ENCODE measurements around the gene SLC25A13.

The SLC25A13 gene

DNA sequence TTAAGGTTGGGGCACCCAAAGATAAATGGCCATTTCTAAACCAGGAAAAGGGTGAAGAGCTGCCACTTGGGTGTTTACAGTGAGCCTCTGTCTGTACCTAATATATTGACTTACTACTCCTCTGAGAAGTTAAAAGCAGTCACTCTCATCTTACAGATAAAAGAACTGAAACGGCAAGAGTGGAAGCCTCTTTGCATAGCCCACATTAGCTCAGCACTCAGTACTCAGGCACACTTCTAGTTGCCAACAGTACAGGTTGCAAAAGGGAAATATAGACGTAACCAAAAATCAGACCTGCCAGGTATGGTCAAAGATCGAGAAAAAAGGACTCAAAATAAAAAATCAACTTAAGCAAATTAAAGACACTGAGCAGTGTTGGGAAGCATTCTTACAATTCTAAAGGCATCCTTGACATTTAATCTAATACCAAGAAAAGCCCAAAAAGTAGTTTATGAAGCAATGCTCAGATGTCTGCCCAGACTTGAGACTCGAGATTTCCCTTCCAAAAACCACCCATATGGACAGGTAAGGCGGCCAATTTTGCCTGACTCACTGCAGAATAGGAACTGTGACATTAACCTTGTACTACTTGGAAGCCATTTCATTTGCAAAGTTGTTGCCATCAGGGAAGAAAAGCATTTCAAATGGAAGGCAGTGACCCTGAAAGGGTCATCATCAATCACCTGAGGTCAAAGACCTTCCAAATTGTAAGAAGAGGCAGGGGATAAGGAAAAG, 139.3 kb downstream of the SLC25A13 start:
- TF ChIP-seq, protein P1, sequence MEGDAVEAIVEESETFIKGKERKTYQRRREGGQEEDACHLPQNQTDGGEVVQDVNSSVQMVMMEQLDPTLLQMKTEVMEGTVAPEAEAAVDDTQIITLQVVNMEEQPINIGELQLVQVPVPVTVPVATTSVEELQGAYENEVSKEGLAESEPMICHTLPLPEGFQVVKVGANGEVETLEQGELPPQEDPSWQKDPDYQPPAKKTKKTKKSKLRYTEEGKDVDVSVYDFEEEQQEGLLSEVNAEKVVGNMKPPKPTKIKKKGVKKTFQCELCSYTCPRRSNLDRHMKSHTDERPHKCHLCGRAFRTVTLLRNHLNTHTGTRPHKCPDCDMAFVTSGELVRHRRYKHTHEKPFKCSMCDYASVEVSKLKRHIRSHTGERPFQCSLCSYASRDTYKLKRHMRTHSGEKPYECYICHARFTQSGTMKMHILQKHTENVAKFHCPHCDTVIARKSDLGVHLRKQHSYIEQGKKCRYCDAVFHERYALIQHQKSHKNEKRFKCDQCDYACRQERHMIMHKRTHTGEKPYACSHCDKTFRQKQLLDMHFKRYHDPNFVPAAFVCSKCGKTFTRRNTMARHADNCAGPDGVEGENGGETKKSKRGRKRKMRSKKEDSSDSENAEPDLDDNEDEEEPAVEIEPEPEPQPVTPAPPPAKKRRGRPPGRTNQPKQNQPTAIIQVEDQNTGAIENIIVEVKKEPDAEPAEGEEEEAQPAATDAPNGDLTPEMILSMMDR (IDR thresholded peaks at IDR 0.05; ENCODE audit: insufficient read depth, low read depth, low read length, missing control alignments), result no peak
- H3K4me3 ChIP-seq (ENCODE audit: low read depth, low read length), result no peak overlapping the region
- peak; percentile 11 for DNase-seq (ENCODE audit: low read depth)

DNA sequence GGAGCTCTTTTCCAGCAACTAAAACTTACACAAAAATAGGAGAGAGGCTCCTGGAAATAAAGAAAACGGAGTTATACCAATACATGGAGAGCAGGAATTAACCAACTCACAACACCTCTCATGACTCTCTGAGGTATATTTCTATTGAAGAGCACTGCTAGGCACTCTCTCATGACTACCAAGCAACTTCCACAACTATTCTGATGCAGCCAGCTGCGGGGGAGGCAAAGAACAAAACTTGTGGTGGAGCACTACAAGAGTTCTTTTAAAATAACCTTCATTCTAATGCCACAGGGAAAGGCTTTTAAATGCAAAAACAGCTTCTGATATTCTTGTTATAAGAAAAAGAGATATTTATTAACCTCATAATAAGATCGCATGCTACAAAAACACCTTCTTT, 140.7 kb downstream of the SLC25A13 start:
- DNase-seq (ENCODE audit: low read depth), result no peak
- no peak overlapping the region for H3K4me3 ChIP-seq (ENCODE audit: low read depth, low read length)
- TF ChIP-seq, protein P1 (IDR thresholded peaks at IDR 0.05; ENCODE audit: insufficient read depth, low read depth, low read length, missing control alignments), result no peak

DNA sequence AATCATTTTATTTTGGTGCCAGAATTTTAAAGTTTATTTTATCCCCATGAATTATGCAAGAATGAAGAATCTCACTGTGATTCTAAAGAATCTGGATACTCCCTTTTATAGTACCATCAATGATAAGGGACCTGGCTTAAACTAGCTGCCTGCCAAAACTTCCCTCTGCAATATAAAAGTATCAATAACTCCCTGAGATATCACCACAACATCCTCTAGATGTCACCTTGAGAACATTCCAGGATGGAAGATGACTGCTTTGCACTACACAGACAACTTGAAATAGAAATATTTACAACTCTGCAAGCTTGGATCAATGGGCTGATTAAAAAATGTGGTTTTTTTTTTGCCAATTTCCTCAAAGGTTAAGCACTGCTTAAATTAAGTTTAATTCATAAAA, 142.1 kb downstream of the SLC25A13 start:
- TF ChIP-seq, protein P1 (IDR thresholded peaks at IDR 0.05; ENCODE audit: insufficient read depth, low read depth, low read length, missing control alignments), result no peak
- H3K4me3 ChIP-seq (ENCODE audit: low read depth, low read length), result no peak overlapping the region
- no peak for DNase-seq (ENCODE audit: low read depth)

DNA sequence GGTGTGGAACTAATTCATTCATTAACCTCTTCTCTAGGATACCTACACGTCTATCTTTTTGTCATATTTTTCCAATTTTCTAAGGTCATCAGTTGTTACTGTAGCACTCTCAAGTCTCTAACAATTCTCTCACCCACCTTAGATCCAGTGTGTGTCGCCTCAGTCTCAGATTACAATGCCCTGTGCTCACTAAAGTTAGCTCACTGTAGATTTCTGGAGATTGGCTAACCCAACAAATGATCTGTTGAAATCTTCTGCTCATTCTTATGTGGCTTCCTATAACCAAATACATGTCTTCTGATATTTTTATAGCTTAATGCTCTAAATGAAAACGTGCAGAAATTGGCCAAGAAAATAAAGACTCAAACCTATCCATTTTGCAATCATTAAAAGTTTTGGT, 142.6 kb downstream of the SLC25A13 start:
- no peak for DNase-seq (ENCODE audit: low read depth)
- no peak overlapping the region for H3K4me3 ChIP-seq (ENCODE audit: low read depth, low read length)
- TF ChIP-seq, protein P1 (IDR thresholded peaks at IDR 0.05; ENCODE audit: insufficient read depth, low read depth, low read length, missing control alignments), result no peak

DNA sequence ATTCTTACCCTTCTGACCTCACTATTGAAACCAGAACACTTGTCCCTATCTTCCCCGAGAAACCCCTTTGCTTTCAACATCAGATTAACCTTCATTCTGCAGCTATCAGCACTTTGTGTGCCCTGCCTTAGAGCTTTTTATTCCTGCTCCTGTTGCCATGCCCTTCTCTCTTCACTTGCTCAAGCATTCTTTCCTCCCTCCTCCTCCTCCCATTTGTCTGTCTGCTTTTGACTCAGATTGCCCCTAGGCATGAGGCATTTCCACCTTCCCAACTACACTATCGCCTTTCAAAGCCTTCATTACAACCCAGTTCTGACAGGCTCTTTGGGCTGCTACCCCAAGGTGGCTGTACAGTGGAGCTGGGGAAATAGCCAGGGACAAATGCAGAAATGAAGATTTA, 143.3 kb downstream of the SLC25A13 start:
- H3K4me3 ChIP-seq (ENCODE audit: low read depth, low read length), result no peak overlapping the region
- TF ChIP-seq, protein P1 (IDR thresholded peaks at IDR 0.05; ENCODE audit: insufficient read depth, low read depth, low read length, missing control alignments), result no peak
- DNase-seq (ENCODE audit: low read depth), result no peak

DNA sequence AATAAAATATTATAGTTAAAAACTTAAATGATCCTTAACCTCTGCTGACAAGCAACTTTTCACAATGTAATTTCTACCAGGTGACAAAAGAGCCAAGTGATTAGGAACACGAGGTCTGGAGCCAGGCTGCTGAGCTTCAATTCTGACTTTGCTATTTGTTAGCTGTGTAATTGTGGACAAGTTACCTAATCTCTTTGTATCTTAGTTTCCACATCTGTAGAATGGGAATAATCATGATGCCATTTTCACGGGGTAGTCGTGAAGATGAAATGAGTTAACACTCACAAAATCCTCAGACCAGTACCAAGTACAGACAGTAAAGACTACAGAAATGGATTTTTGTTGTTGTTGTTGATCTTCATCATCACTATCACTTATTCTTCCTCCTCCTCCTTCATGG, 144.5 kb downstream of the SLC25A13 start:
- TF ChIP-seq, protein P1 (IDR thresholded peaks at IDR 0.05; ENCODE audit: insufficient read depth, low read depth, low read length, missing control alignments), result no peak
- H3K4me3 ChIP-seq (ENCODE audit: low read depth, low read length), result no peak overlapping the region
- DNase-seq (ENCODE audit: low read depth), result no peak

DNA sequence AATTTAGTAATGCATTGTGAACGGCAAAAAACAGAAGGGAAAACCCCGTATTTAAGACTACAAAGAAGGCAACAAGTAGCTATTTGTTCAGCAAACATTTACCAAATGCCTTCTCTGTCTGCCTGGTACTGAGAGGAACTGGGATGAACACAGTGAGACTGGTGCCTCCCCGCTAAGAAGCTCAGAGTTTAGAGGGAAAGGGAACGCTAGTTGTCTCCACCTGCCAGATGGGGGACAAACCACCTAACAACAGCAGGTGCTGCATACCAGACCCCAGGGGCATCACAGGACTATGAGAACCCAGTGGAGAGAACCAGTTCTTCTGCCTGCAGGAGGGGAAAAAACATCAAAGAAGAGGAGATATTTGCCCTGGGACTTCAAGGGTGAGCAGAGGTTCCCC, 147.1 kb downstream of the SLC25A13 start:
- no peak overlapping the region for H3K4me3 ChIP-seq (ENCODE audit: low read depth, low read length)
- DNase-seq (ENCODE audit: low read depth), result no peak
- TF ChIP-seq, protein P1 (IDR thresholded peaks at IDR 0.05; ENCODE audit: insufficient read depth, low read depth, low read length, missing control alignments), result no peak
